ENCODE data around the gene EEF2KMT.
"Not testable (repeated sequence)": the region's sequence is repeated elsewhere in the genome, so short reads cannot be mapped to it uniquely, and the experiment has no call there.

- not testable (repeated sequence) for TF ChIP-seq POLR2A (IDR thresholded peaks at IDR 0.05; ENCODE audit: low read depth, low read length); POU2F2 (IDR thresholded peaks at IDR 0.05; ENCODE audit: low read depth, low read length); TAF1 (IDR thresholded peaks at IDR 0.05; ENCODE audit: low read depth, low read length); POLR2AphosphoS5 (IDR thresholded peaks at IDR 0.05; ENCODE audit: low read depth, low read length); PAX5 (IDR thresholded peaks at IDR 0.05; ENCODE audit: insufficient read depth, low read length, severe bottlenecking)
Observed at GRCh38 chr16:5117300-5118087, 19.9 kb upstream of the EEF2KMT start.

Measured in GM12891 (cell line).